ENCODE data around the gene DRC7.
"Not testable (repeated sequence)": the region's sequence is repeated elsewhere in the genome, so short reads cannot be mapped to it uniquely, and the experiment has no call there.

Gene DRC7

GRCh38 chr16:57738844-57739243 is 44.2 kb downstream of the DRC7 start:
- DNase-seq = no peak

GRCh38 chr16:57739756-57740422 is 45.3 kb downstream of the DRC7 start:
- no peak for DNase-seq

- DNase-seq = no peak
Observed at GRCh38 chr16:57740423-57741071, 45.9 kb downstream of the DRC7 start.

GRCh38 chr16:57741660-57742191 is 47.1 kb downstream of the DRC7 start:
- DNase-seq = no peak

GRCh38 chr16:57742543-57742942 is 47.9 kb downstream of the DRC7 start:
- no peak for DNase-seq

- no peak for DNase-seq
Observed at GRCh38 chr16:57743458-57743857, 48.9 kb downstream of the DRC7 start.

GRCh38 chr16:57743886-57744641 is 49.5 kb downstream of the DRC7 start:
- DNase-seq = no peak

- no peak for DNase-seq
Observed at GRCh38 chr16:57744642-57744903, 50.0 kb downstream of the DRC7 start.

GRCh38 chr16:57745768-57746167 is 51.2 kb downstream of the DRC7 start:
- no peak for DNase-seq

GRCh38 chr16:57746316-57746715 is 51.7 kb downstream of the DRC7 start:
- DNase-seq = not testable (repeated sequence)

- no peak for DNase-seq
Observed at GRCh38 chr16:57747091-57747490, 52.5 kb downstream of the DRC7 start.

- DNase-seq = no peak
Observed at GRCh38 chr16:57747496-57747895, 52.9 kb downstream of the DRC7 start.

- no peak for DNase-seq
Observed at GRCh38 chr16:57747996-57748395, 53.4 kb downstream of the DRC7 start.

GRCh38 chr16:57748596-57748995 is 54.0 kb downstream of the DRC7 start:
- no peak for DNase-seq

- no peak for DNase-seq
Observed at GRCh38 chr16:57749101-57749692, 54.6 kb downstream of the DRC7 start.

GRCh38 chr16:57749856-57750452 is 55.3 kb downstream of the DRC7 start:
- no peak for DNase-seq

GRCh38 chr16:57750796-57751538 is 56.4 kb downstream of the DRC7 start:
- no peak for DNase-seq

- no peak for DNase-seq
Observed at GRCh38 chr16:57751539-57752202, 57.1 kb downstream of the DRC7 start.

- no peak for DNase-seq
Observed at GRCh38 chr16:57752203-57752580, 57.6 kb downstream of the DRC7 start.

GRCh38 chr16:57752581-57753447 is 58.2 kb downstream of the DRC7 start:
- DNase-seq = no peak
